MV-4-11 (cell line): ENCODE results near the gene SENP3.
A peak's percentile ranks its signal among the peaks of the same experiment; 100 is the strongest.

Experiments
- DNase-seq: peaks from one replicate; lab custom pipeline; 2025; lab: John Stamatoyannopoulos, UW

SENP3 gene

DNA sequence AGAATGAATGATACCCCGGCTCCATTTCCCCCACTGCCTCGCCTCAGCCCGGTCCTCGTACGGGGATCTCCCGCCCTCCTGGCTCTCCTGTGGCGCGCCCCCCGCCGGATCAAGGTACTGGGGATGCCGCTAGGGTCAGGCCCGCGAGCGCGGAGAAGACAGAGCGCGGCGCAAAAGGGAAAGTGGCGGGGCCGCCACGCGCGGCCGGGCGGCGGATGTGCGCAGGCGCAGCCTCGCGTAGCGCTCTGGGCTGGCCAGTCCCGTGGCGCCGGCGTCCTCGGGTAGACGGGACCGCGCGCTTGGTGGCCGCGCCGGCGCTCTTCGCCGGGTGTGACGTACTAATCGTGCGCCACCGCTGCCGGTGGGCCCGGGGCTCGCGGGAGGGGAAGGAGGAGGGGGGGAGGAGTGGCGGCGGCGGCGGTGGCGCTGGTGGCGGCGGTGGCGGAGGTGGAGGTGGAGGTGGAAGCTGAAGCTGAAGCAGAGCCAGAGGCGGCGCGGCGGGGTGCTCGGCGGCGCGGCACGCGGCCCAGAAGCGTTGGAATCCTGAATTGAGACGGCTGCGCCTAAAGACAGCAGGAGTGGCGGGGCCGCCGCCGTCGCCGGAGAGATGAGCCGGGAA lies at the start of gene SENP3:
TSS of gene SENP3 (plus strand) at position 331 of the 619 bp plus-strand sequence. CDS start 1,158 bp downstream, outside the sequence.
- DNase-seq = peak; percentile 82

GRCh38 chr17:7512105-7512504 lies 49.6 kb upstream of the SENP3 start:
- no peak for DNase-seq

- DNase-seq = no peak
Measured at GRCh38 chr17:7512824-7513540, 48.7 kb upstream of the SENP3 start.

GRCh38 chr17:7513850-7514419 lies 47.8 kb upstream of the SENP3 start:
- no peak for DNase-seq

DNA sequence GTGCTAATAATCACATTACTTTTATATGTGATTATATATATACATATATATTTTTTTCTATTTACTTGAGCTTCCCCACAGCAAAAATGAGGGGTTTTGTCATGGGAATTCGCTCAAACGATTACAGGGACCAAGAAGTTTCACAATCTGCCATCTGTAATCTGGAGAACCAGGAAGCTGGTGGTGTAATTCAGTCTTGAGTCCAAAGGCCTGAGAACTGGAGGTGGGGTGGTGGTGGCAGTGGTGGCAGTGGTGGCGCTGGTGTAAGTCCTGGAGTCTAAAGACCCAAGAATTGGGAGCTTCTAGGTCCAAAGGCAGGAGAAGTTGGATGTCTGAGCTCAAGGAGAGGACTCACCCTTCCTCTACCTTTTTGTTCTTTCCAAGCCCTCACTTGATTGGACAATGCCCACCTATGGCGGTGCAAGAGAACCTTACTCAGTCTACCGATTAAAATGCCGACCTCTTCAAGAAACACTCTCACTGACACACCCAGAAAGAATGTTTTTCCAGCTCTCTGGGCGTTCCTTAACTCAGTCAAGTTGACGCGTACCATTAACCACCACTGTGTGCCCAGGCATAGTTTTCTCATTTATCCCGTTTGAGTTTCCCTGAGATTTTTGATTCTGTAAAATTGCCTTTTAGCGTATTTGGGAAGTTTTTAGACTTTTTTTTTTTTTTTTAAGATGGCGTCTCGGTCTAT lies 45.7 kb upstream of the SENP3 start:
- peak; percentile 61 for DNase-seq

- peak; percentile 19 for DNase-seq
Measured at GRCh38 chr17:7523033-7523432, 38.7 kb upstream of the SENP3 start.

DNA sequence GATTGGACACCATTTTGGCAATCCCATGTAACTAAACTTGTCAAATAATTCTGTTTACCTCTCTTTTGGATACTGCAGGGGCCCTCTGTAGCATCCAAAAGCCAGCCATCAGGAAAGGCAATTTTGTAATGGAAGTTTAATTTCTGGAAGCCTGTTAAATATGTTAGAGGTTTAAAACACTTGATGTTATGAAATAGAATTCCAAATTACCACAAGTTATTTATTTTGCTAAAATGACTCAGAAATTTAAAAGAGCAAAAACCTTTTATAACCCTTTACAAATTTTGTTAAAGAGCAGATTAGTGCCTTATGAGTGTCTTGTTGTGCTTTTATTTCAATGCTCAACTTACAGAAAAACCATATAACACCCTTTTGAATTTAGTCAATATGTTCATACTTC lies 32.9 kb upstream of the SENP3 start:
- no peak for DNase-seq

GRCh38 chr17:7530023-7530900 lies 31.5 kb upstream of the SENP3 start:
- DNase-seq = no peak

DNA sequence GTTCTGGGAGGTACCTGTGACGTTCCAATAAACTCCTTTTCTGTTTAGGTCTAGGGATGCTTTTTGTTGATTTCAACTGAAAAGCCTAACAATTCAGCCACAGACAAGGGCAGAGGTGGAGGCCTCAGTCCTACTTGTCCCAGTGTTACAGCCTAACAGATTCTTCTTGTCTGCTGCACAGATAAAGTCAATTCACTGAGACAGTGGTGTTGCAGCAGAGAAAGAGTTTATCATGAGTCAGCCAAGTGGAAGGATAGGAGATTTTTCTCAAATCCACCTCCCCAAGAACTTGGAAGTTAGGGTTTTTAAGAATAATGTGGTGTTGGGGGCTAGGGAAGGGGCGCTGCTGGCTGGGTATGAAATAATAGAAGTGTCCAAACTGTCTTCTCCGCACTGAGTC lies 23.7 kb upstream of the SENP3 start:
- no peak for DNase-seq

- no peak for DNase-seq
Measured at GRCh38 chr17:7538891-7539545, 22.7 kb upstream of the SENP3 start.

GRCh38 chr17:7541074-7541621 lies 20.6 kb upstream of the SENP3 start:
- no peak for DNase-seq

DNA sequence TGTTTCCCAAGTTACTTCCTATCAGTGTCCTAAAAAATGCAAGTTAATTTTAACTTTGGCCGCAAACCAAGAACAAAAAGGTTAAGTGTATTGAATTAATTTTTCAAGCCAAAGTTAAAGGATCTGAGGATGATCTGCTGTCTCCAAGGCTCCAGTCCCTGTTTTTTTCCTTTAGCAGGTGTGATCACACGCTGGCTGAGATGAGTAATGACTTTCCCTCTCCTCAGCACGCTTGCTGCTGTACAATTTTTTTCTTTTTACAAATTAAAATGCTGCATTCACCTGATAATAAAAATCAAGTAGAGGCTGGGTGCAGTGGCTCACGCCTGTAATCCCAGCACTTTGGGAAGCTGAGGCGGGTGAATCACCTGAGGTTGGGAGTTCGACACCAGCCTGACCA lies 16.8 kb upstream of the SENP3 start:
- DNase-seq = no peak

GRCh38 chr17:7548585-7549400 lies 12.9 kb upstream of the SENP3 start, which contains the start of gene TNFSF12:
TSS of gene TNFSF12 (plus strand) at chr17:7549058. CDS start at chr17:7549154, 96 bp downstream.
- no peak for DNase-seq

DNA sequence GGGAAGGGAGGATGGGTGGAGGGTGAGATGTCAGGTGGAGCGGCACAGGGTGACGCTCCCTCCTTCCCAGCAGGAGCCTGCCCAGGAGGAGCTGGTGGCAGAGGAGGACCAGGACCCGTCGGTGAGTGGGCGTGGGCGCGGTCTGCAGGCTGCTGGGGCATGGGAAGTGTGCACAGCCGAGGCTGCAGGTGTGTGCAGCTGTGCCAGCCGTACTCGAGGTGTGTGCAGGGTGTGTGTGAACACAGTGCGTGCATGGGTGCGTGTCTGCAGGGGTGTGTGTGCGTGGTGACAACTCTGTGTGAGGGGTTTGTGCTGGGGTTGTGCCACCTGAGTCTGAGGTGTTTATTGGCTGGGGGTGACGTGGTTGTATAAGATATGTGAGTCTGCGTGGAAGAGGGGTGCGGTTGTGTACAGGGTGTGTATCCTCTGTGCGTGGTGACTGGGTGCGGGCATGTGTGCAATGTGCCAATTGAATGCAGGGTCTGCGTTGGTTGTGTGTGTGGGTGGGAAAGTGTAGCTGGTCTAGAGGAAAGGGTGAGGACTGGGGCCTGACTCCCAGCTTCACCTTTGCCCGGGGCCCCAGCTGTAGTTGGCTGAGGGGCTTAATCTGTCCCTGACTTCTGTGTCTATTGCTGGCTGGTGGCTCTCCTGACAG lies 12.2 kb upstream of the SENP3 start:
- DNase-seq = no peak

- no peak for DNase-seq
Measured at GRCh38 chr17:7550344-7550743, 11.4 kb upstream of the SENP3 start.

- DNase-seq = no peak
Measured at GRCh38 chr17:7551396-7551795, 10.3 kb upstream of the SENP3 start.

- peak; percentile 97 for DNase-seq
Measured at GRCh38 chr17:7552621-7553051, 9.1 kb upstream of the SENP3 start.

- DNase-seq = no peak
Measured at GRCh38 chr17:7553356-7553755, 8.4 kb upstream of the SENP3 start.

GRCh38 chr17:7555320-7555948 lies 6.3 kb upstream of the SENP3 start:
- no peak for DNase-seq
